ENCODE data around the gene CHTOP. TPM values are rescaled to one million over a fixed set of nuclear protein-coding genes. Genes with fewer than 3 reads are reported as not detected.

The CHTOP gene
- total RNA-seq, 1 donor from 2014 or later, result 75.5 TPM

DNA sequence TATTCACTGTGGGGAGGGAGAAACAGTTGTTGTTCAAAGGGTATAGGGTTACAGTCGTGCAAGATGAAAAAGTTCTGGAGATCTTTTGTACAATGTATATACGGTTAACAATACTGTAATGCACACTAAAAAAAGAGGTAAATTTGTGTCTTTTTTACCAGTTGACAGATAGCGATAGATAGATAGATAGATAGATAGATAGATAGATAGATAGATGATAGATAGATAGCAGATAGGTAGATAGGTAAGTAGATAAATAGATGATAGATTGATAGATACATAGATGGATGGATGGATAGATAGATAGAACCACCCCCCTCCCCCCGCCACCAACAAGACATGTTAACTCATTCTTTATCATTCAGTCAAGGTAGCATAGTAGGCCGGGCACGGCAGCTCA is 31.1 kb upstream of the CHTOP start:
- TF ChIP-seq, protein P1, sequence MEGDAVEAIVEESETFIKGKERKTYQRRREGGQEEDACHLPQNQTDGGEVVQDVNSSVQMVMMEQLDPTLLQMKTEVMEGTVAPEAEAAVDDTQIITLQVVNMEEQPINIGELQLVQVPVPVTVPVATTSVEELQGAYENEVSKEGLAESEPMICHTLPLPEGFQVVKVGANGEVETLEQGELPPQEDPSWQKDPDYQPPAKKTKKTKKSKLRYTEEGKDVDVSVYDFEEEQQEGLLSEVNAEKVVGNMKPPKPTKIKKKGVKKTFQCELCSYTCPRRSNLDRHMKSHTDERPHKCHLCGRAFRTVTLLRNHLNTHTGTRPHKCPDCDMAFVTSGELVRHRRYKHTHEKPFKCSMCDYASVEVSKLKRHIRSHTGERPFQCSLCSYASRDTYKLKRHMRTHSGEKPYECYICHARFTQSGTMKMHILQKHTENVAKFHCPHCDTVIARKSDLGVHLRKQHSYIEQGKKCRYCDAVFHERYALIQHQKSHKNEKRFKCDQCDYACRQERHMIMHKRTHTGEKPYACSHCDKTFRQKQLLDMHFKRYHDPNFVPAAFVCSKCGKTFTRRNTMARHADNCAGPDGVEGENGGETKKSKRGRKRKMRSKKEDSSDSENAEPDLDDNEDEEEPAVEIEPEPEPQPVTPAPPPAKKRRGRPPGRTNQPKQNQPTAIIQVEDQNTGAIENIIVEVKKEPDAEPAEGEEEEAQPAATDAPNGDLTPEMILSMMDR (IDR thresholded peaks at IDR 0.05; ENCODE audit: borderline replicate concordance), result no peak
- DNase-seq, result no peak
- Histone ChIP-seq H3K27ac (replicated peaks) (no peak overlapping the region), H3K4me1 (peaks cover 19% of the 10 kb centered on the region), H3K9me3 (replicated peaks) (no peaks in the 10 kb centered on the region), H3K4me3 (no peak overlapping the region), H3K27me3 (ENCODE audit: low read depth) (no peaks in the 10 kb centered on the region), H3K36me3 (peaks cover 26% of the 10 kb centered on the region)
- intact Hi-C loops (cut with micrococcal nuclease), result no loop called here

DNA sequence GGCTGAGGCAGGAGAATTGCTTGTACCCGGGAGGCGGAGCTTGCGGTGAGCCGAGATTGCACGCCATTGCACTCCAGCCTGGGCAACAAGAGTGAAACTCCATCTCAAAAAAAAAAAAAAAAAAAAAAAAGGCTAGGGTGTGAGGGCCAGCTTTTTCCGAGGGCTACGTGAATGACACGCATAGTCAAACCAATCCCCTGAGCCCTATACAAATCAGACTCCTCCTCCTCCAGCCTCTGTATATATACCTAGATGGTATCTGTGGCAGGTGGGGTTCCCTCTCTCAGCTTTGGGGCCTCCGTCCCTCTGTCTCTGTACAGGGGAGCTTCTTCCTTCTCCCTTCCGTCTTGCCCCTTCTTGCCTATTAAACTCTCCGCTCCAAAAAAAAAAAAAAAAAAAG is 27.7 kb upstream of the CHTOP start:
- intact Hi-C loops (cut with micrococcal nuclease), result no loop called here
- no peaks in the 10 kb centered on the region for H3K27me3 ChIP-seq (ENCODE audit: low read depth)
- TF ChIP-seq, protein P1 (IDR thresholded peaks at IDR 0.05; ENCODE audit: borderline replicate concordance), result no peak
- no peak overlapping the region for H3K27ac ChIP-seq (replicated peaks)
- H3K4me3 ChIP-seq, result no peak overlapping the region
- no peaks in the 10 kb centered on the region for H3K9me3 ChIP-seq (replicated peaks)
- H3K36me3 ChIP-seq, result peaks cover 29% of the 10 kb centered on the region
- H3K4me1 ChIP-seq, result peaks cover 46% of the 10 kb centered on the region
- DNase-seq, result no peak

DNA sequence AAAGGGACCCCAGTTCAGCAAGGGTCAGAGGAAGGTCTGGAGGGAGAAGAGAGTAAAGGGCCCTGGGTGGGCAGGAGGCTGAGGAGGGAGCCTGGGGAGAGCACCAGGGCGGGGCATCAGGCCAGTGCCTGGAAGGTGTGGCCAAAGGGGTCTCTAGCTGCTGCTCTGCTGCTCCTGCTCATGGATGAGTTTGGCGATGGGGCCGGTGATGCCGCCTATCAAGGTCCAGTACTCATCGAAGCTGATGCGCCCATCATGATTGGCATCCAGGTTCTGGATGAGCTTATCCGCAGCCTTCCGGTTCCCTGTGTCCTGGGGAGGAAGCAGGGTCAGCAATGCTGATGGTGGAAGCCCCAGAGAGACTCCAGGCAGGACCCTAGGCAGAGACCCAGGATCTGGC is 26.5 kb upstream of the CHTOP start:
- no peaks in the 10 kb centered on the region for H3K9me3 ChIP-seq (replicated peaks)
- intact Hi-C loops (cut with micrococcal nuclease), result no loop called here
- H3K4me1 ChIP-seq, result peaks cover 54% of the 10 kb centered on the region
- H3K27ac ChIP-seq (replicated peaks), result peak overlapping the region; percentile 90
- H3K4me3 ChIP-seq, result peak overlapping the region; percentile 67
- no peaks in the 10 kb centered on the region for H3K27me3 ChIP-seq (ENCODE audit: low read depth)
- peaks cover 29% of the 10 kb centered on the region for H3K36me3 ChIP-seq
- TF ChIP-seq, protein P1 (IDR thresholded peaks at IDR 0.05; ENCODE audit: borderline replicate concordance), result no peak
- DNase-seq, result no peak

DNA sequence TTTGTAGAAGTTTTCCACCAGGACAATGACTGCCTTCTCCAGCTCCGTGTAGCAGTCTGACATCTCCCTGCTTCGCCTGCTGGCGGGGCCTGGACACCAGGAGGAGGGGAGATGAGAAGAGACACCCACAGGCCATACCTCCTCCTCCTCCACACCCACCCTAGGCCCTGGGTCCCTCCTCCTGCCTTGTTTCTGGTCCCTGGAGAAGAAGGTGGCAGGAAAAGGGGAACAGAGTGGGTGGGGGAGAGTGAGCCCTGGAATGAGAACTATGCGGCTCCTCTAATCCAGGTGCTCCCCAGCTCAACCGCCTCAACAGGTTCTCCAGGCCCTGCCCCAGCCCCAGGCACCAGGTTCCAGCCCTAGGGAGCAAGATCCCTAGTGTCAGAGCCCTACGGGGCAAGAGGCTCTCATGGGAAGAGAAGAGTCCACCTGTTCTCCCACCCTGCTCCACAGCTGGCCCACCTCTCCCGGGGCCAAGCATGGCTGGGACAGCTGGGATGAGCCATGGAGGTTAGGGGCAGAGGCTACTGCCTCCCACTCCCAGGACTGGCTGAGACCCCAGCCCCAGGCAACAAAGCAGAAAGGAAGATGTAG is 25.7 kb upstream of the CHTOP start:
- intact Hi-C loops (cut with micrococcal nuclease), result no loop called here
- Histone ChIP-seq H3K27ac (replicated peaks) (peak overlapping the region; percentile 90), H3K36me3 (peaks cover 29% of the 10 kb centered on the region), H3K4me3 (peak overlapping the region; percentile 67), H3K9me3 (replicated peaks) (no peaks in the 10 kb centered on the region), H3K27me3 (ENCODE audit: low read depth) (no peaks in the 10 kb centered on the region), H3K4me1 (peaks cover 55% of the 10 kb centered on the region)
- TF ChIP-seq, protein P1 (IDR thresholded peaks at IDR 0.05; ENCODE audit: borderline replicate concordance), result no peak
- DNase-seq, result no peak

DNA sequence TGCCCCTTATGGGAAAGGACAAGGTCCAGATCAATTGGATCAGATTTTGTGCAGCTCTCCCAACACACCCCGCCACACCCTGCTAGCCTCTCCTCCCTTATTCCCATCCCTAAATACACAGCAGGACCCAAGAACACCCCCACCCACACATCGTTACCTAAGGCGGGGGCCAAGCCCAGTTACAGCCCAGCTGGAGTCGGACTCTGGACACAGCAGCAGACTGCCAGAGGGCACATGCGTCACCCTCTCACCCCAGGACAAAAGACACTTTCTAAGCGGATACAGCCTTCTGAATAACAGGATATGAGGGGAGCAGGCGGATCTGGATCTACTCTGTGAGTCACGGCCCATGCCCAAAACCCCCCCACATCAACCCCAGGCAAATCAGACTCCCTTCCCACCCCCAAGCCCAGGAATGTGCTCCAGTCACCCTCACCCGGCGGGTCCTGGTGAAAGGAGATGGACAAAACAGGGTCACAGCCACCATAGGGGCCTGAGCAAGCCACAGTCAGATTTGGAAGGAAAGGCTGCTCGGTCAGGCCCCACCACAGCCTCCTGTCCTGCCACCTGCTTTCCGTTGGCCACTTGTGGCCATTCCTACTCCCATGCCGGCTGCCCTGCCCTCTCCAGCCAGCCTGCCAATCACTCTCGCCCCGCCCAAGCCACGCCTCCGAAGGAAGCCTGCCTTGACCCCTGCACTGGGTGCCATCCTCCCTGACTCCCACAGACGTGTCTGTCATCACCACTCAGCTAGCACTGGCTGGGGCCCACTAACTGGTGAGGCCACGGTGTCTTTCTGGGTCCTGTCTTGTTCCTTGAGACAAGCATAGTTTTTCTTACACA is 24.9 kb upstream of the CHTOP start:
- Histone ChIP-seq H3K9me3 (replicated peaks) (no peaks in the 10 kb centered on the region), H3K4me3 (peak overlapping the region; percentile 67), H3K36me3 (peaks cover 29% of the 10 kb centered on the region), H3K27ac (replicated peaks) (peak overlapping the region; percentile 90), H3K4me1 (peaks cover 60% of the 10 kb centered on the region), H3K27me3 (ENCODE audit: low read depth) (no peaks in the 10 kb centered on the region)
- intact Hi-C loops (cut with micrococcal nuclease), result no loop called here
- peak; percentile 70 for DNase-seq
- TF ChIP-seq, protein P1 (IDR thresholded peaks at IDR 0.05; ENCODE audit: borderline replicate concordance), result no peak

Measured in left ventricle myocardium inferior (tissue), 1 donor.